Adrenal gland (tissue), 12 donors: ENCODE measurements around the gene PRR7. TPM values are rescaled to one million over a fixed set of nuclear protein-coding genes. Genes with fewer than 3 reads are reported as not detected.

Source experiments
- DNase-seq, 7 donors: peaks; one replicate each; pipeline ENCODE4 v3.0.0-alpha.2; 2019 to 2020
- H3K27ac ChIP-seq, 5 donors: fragments of 200-600 bp; sonication (generic) in 4 of 5; 1 replicate in 3 of 5; 2 replicates in 2 of 5; pipeline versions ENCODE4 v1.5.1 to v1.8.0; 2016 to 2020; ENCODE audit warnings: mild to moderate bottlenecking in 1 of 5
- H3K27me3 ChIP-seq: fragments of 200-600 bp; 2 replicates; pipeline ENCODE4 v1.8.0; 2021
- H3K36me3 ChIP-seq, 2 donors: fragments of 200-600 bp; replicated peaks in 1 of 2; 1 replicate in 1 of 2; 2 replicates in 1 of 2; pipeline versions ENCODE4 v1.5.1 to v1.8.0; 2018 to 2022
- H3K4me1 ChIP-seq, 2 donors: fragments of 200-600 bp; replicated peaks in 1 of 2; 1 replicate in 1 of 2; 2 replicates in 1 of 2; pipeline versions ENCODE4 v1.5.1 to v1.8.0; 2018 to 2021
- H3K4me3 ChIP-seq, 4 donors: fragments of 200-600 bp; sonication (generic) in 3 of 4; one replicate each; pipeline ENCODE4 v1.5.1; 2016 to 2018
- H3K9me3 ChIP-seq, 3 donors: fragments of 200-600 bp; sonication (generic) in 1 of 3; replicated peaks in 1 of 3; 1 replicate in 2 of 3; 2 replicates in 1 of 3; pipeline versions ENCODE4 v1.5.1 to v1.8.0; 2016 to 2021
- POLR2A ChIP-seq, 2 donors: fragments of 450-650 bp; IDR thresholded peaks; one replicate each; pipeline ENCODE4 v1.6.1; 2017; ENCODE audit warnings: antibody characterized with exemption in 2 of 2, mild to moderate bottlenecking in 2 of 2, moderate library complexity in 1 of 2
- WGBS, 4 donors: extraction: QIAGEN DNeasy Blood & Tissue Kit in 2 of 4; methylation state at CpG; one replicate each; pipeline versions ENCODE4 v1.1.5 to v1.1.7; 2013 to 2017; 5-methylcytosine and 5-hydroxymethylcytosine counted together
- intact Hi-C, 2 donors: fragments of 100-400 bp; cut with DNase I; formaldehyde crosslinking; loops; one replicate each; pipeline versions ENCODE4 v1.14.1 to v1.15.0; 2022 to 2023
- polyA plus RNA-seq, 3 donors: library from polyadenylated mRNA; stranded (reverse); fragments of 200-250 nt in 2 of 3; fragments of 350-450 nt in 1 of 3; fragmentation: Illumina TruSeq in 1 of 3; extraction: RNeasy Lipid Tissue Mini Kit (QIAGEN cat#74804) in 1 of 3; gene quantifications; one replicate each; pipeline ENCODE4 v1.2.3, GENCODE V29; 2013 to 2014
- total RNA-seq, 9 donors: library from RNA; depleted of rRNA in 4 of 9; stranded (reverse); fragments of >200 nt in 4 of 9; fragments of 120-200 nt in 1 of 9; fragmentation: NEBNext Ultra II Directional in 1 of 9; extraction: Animal tissue kit (Norgen Biotek cat#: 25700) in 1 of 9; gene quantifications; one replicate each; pipeline versions ENCODE4 v1.1.0 to v1.2.4, GENCODE V29; 2013 to 2023
- TF ChIP-seq, protein P1 (sequence below), 6 experiments: fragments of 450-650 bp in 4 of 6; fragments of 200-600 bp in 2 of 6; sonication (generic) in 1 of 6; IDR thresholded peaks; 1 replicate in 5 of 6; 2 replicates in 1 of 6; pipeline versions ENCODE4 v1.5.1 to v1.8.0; 2016 to 2021; ENCODE audit warnings: antibody characterized with exemption in 6 of 6, mild to moderate bottlenecking in 2 of 6, moderate library complexity in 1 of 6
- donor health status: healthy with polysubstance abuse.
- donor health status: Bipolar disorder and iron deficiency.
- donor health status: DM: yes; HTN: yes; CAD: no.
- donor health status: DM: no; HTN: no; CAD: no.
- donor health status: DM: no; HTN: no; CAD: no.
- donor health status: DM: yes; HTN: yes; CAD: no.

PRR7 gene
- total and polyA plus RNA-seq, 12 donors, result 0.55 to 13.5 (median 6.1) TPM; not detected in 1

- Histone ChIP-seq H3K27me3 (no peaks in the 10 kb centered on the region), H3K27ac (peak within 1 kb of the TSS; percentile 66 to 95 (median 92)), H3K36me3 (no peaks in the 10 kb centered on the region), H3K4me3 (peak within 1 kb of the TSS in 3 of 4 donors; percentile 65 to 87 (median 77)), H3K9me3 (no peaks in the 10 kb centered on the region), H3K4me1 (peaks cover 12 to 32% of the 10 kb centered on the region in 2 donors)
- DNase-seq, result peak in 6 of 7 donors; percentile 50 to 68 (median 60)
- TF ChIP-seq, protein P1, sequence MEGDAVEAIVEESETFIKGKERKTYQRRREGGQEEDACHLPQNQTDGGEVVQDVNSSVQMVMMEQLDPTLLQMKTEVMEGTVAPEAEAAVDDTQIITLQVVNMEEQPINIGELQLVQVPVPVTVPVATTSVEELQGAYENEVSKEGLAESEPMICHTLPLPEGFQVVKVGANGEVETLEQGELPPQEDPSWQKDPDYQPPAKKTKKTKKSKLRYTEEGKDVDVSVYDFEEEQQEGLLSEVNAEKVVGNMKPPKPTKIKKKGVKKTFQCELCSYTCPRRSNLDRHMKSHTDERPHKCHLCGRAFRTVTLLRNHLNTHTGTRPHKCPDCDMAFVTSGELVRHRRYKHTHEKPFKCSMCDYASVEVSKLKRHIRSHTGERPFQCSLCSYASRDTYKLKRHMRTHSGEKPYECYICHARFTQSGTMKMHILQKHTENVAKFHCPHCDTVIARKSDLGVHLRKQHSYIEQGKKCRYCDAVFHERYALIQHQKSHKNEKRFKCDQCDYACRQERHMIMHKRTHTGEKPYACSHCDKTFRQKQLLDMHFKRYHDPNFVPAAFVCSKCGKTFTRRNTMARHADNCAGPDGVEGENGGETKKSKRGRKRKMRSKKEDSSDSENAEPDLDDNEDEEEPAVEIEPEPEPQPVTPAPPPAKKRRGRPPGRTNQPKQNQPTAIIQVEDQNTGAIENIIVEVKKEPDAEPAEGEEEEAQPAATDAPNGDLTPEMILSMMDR (IDR thresholded peaks at IDR 0.05), result no peak
- peak; percentile 57 to 87 for TF ChIP-seq POLR2A (IDR thresholded peaks at IDR 0.05)
- intact Hi-C loops, result no loop called here
- 0 to 1% (median 0%) methylated on average over 19 to 82 of the region's 82 CpGs for WGBS, 4 donors
Measured at GRCh38 chr5:177426566-177427210, 19.9 kb upstream of the PRR7 start, which contains the start of gene GRK6. Gene GRK6, plus strand, starts transcription at chr5:177426676. Its CDS starts 170 bp downstream, at chr5:177426846.

GRCh38 chr5:177427211-177427822 is 19.3 kb upstream of the PRR7 start:
- peak overlapping the region in 3 of 4 donors; percentile 65 to 87 (median 77) for H3K4me3 ChIP-seq
- H3K27ac ChIP-seq, result peak overlapping the region in 3 of 5 donors; percentile 82 to 95 (median 83)
- TF ChIP-seq POLR2A (IDR thresholded peaks at IDR 0.05), result no peak
- TF ChIP-seq, protein P1 (IDR thresholded peaks at IDR 0.05), result no peak
- intact Hi-C loops, result no loop called here
- peak in 1 of 7 donors; percentile 41 for DNase-seq
- no peaks in the 10 kb centered on the region for H3K27me3 ChIP-seq
- H3K36me3 ChIP-seq, result peaks cover 0 to 4% of the 10 kb centered on the region in 2 donors
- peaks cover 12 to 32% of the 10 kb centered on the region in 2 donors for H3K4me1 ChIP-seq
- 15 to 19% (median 17%) methylated on average over 10 to 11 of the region's 11 CpGs for WGBS, 4 donors
- H3K9me3 ChIP-seq, result no peaks in the 10 kb centered on the region

DNA sequence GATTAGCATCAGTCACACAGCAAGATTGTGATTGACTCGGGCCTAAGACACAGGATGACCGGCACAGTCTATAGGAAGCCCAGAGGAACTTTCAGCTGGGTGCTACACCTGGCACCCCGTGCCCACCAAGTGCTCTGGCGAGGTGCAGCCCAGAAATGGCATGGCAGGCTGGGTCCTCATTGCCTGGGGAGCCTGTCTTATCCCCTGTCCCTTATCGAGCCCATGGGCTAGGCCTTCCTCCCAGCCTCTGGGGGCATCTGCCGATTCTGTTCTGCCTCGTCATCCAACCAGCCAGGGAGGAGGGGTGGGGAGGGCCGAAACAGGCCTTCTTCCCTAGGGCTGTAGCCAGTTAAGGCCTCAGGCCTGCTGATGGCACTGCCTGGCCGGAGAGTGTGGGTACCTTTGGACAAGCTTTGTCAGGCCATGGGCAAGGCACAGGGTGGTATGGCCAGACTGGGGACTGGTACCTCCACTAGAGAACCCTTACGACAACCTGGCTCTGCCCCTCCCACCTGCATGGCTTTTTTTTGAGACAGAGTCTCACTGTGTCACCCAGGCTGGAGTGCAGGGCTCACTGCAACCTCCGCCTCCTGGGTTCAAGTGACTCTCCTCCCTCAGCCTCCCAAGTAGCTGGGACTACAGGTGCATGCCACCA is 18.6 kb upstream of the PRR7 start:
- Histone ChIP-seq H3K27ac (no peak overlapping the region), H3K4me1 (peaks cover 12 to 32% of the 10 kb centered on the region in 2 donors), H3K4me3 (no peak overlapping the region), H3K9me3 (no peaks in the 10 kb centered on the region), H3K36me3 (peaks cover 0 to 11% of the 10 kb centered on the region in 2 donors), H3K27me3 (no peaks in the 10 kb centered on the region)
- DNase-seq, result peak in 1 of 7 donors; percentile 18
- TF ChIP-seq, protein P1 (IDR thresholded peaks at IDR 0.05), result no peak
- no peak for TF ChIP-seq POLR2A (IDR thresholded peaks at IDR 0.05)
- WGBS, 4 donors, result 73 to 87% (median 79%) methylated on average over 5 to 11 of the region's 11 CpGs
- intact Hi-C loops, result no loop called here

DNA sequence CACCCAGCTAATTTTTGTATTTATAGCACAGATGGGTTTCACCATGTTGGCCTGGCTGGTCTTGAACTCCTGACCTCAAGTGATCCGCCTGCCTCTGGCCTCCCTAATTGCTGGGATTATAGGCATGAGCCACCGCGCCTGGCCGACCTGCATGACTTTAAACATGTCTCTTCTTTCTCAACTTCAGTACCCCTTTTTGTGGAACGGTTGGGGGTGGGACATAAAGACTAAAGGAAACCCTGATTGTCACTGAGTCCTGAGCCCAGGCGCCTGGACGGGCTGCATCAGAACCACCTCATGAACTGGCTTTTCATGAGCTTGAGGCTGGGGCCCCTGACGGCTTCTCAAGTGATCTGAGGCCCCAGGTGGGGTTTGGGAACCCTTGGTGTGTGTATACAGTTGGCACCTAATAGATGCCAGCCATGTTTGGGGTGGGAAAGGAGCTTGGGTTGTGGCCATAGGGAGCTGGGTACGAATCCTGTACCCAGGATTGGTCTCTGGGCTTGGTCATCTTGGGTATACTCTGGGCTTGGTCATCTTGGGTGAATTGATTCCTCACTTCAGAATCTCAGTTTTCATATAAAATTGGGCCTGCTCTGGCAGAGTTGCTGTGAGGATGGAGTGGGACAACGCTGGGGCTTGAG is 17.9 kb upstream of the PRR7 start:
- Histone ChIP-seq H3K4me1 (peaks cover 12 to 32% of the 10 kb centered on the region in 2 donors), H3K4me3 (no peak overlapping the region), H3K27ac (peak overlapping the region in 2 of 5 donors; percentile 35 to 58), H3K36me3 (peaks cover 0 to 18% of the 10 kb centered on the region in 2 donors), H3K9me3 (no peaks in the 10 kb centered on the region), H3K27me3 (no peaks in the 10 kb centered on the region)
- WGBS, 4 donors, result 77 to 91% (median 84%) methylated on average over 10 of the region's 10 CpGs
- no peak for TF ChIP-seq POLR2A (IDR thresholded peaks at IDR 0.05)
- TF ChIP-seq, protein P1 (IDR thresholded peaks at IDR 0.05), result no peak
- DNase-seq, result no peak
- intact Hi-C loops, result no loop called here
